GM12878 (cell line): ENCODE measurements around the gene GRK7. TPM values are rescaled to one million over a fixed set of nuclear protein-coding genes. Genes with fewer than 3 reads are reported as not detected.

Experiments used
- ATAC-seq: fragments of 200-7000 bp; cut with Tn5 transposase; 3 replicates; pipeline ENCODE4 v1.9.1; 2020; ENCODE audit warnings: mild to moderate bottlenecking, moderate library complexity
- BruUV-seq: library from RNA; stranded (reverse); fragments of 400-500 nt; replicated peaks from 2 replicates; lab custom pipeline; 2021; lab: Mats Ljungman, UMichigan
- CTCF ChIA-PET: fragments of 300-600 bp; sonication (Branson Sonifier 250); formaldehyde crosslinking; extraction: SDS; loops from one replicate; lab custom pipeline; 2021; ENCODE audit warnings: inconsistent platforms; lab: Yijun Ruan, JAX
- POLR2A ChIA-PET: fragments of 350-600 bp; formaldehyde crosslinking; extraction: SDS; loops from one replicate; lab custom pipeline; 2021; ENCODE audit warnings: inconsistent platforms; lab: Charles Lee
- RAD21 ChIA-PET: fragments of 300-600 bp; sonication (Branson Sonifier 250); formaldehyde crosslinking; loops from one replicate; lab custom pipeline; 2023; ENCODE audit warnings: antibody characterized with exemption; ENCODE audit not compliant: unreplicated experiment; lab: Charles Lee
- SMC1A ChIA-PET: fragments of 300-600 bp; sonication (Branson Sonifier 250); formaldehyde crosslinking; loops from one replicate; lab custom pipeline; 2023; ENCODE audit not compliant: unreplicated experiment, uncharacterized antibody; lab: Charles Lee
- DNase-seq: peaks from one replicate; pipeline ENCODE4 v3.0.0-alpha.2; 2011; ENCODE audit warnings: low read depth, low spot score
- FAIRE-seq: peaks from 3 replicates; lab custom pipeline; 2011; peaks lifted over from hg19 to GRCh38; lab: Jason Lieb, UNC
- H2AFZ ChIP-seq: 2 replicates; pipeline ENCODE4 v1.6.0; 2011; ENCODE audit warnings: low read depth, low read length, control low read depth; ENCODE audit not compliant: control insufficient read depth
- H3K27ac ChIP-seq: 2 replicates; pipeline ENCODE4 v1.5.1; 2011; ENCODE audit warnings: control low read depth; ENCODE audit not compliant: control insufficient read depth, insufficient read depth
- H3K27me3 ChIP-seq, 2 experiments: replicated peaks in 1 of 2; 2 replicates each; pipeline versions ENCODE4 v1.6.0 to v1.6.1; 2011; ENCODE audit warnings: low read length in 1 of 2; ENCODE audit not compliant: control insufficient read depth in 2 of 2, insufficient read depth in 2 of 2
- H3K36me3 ChIP-seq, 2 experiments: 2 replicates each; pipeline ENCODE4 v1.5.1; 2011; ENCODE audit warnings: low read length in 1 of 2; ENCODE audit not compliant: control insufficient read depth in 2 of 2, insufficient read depth in 2 of 2
- H3K4me1 ChIP-seq: 2 replicates; pipeline ENCODE4 v1.6.1; 2011; ENCODE audit warnings: mild to moderate bottlenecking, low read length, moderate library complexity, mixed read lengths; ENCODE audit not compliant: control insufficient read depth, insufficient read depth
- H3K4me2 ChIP-seq: 2 replicates; pipeline ENCODE4 v1.6.0; 2011; ENCODE audit warnings: control low read depth; ENCODE audit not compliant: control insufficient read depth, insufficient read depth
- H3K4me3 ChIP-seq: fragments of 200-600 bp; sonication (generic); 2 replicates; pipeline ENCODE4 v1.5.1; 2016
- H3K79me2 ChIP-seq: 2 replicates; pipeline ENCODE4 v1.6.0; 2011; ENCODE audit warnings: low read length; ENCODE audit not compliant: control insufficient read depth, insufficient read depth
- H3K9ac ChIP-seq: 2 replicates; pipeline ENCODE4 v1.8.0; 2011; ENCODE audit warnings: low read length, control low read depth, mixed read lengths; ENCODE audit not compliant: control insufficient read depth, insufficient read depth
- H3K9me3 ChIP-seq: replicated peaks from 3 replicates; pipeline ENCODE4 v1.5.1; 2011; ENCODE audit warnings: mild to moderate bottlenecking, low read length; ENCODE audit not compliant: control insufficient read depth, insufficient read depth
- H4K20me1 ChIP-seq: 2 replicates; pipeline ENCODE4 v1.6.0; 2011; ENCODE audit not compliant: control insufficient read depth, insufficient read depth
- CHD2 ChIP-seq: IDR thresholded peaks from 2 replicates; pipeline ENCODE4 v1.6.1; 2011; ENCODE audit warnings: low read depth, low read length, improper control_type of control experiment, borderline replicate concordance
- MEF2B ChIP-seq: fragments of 450-650 bp; IDR thresholded peaks from 2 replicates; pipeline ENCODE4 v1.6.1; 2018; ENCODE audit warnings: mild to moderate bottlenecking, moderate library complexity; ENCODE audit not compliant: partially characterized antibody, poor library complexity, severe bottlenecking
- SREBF2 ChIP-seq: IDR thresholded peaks from 2 replicates; pipeline ENCODE4 v1.6.1; 2012; ENCODE audit warnings: mild to moderate bottlenecking, low read length
- whole genome bisulfite sequencing: methylation state at CpG from one replicate; pipeline ENCODE4 v1.1.6; 2016; ENCODE audit warnings: low lambda C conversion rate; ENCODE audit not compliant: insufficient replicate concordance, insufficient coverage; ENCODE audit errors: missing lambda C conversion rate; 5-methylcytosine and 5-hydroxymethylcytosine counted together
- in situ Hi-C: fragments of 300-500 bp; cut with MboI; formaldehyde crosslinking; loops from 9 replicates; pipeline ENCODE4 v1.14.3; 2018; ENCODE audit warnings: mixed read lengths
- intact Hi-C: fragments of 100-400 bp; cut with micrococcal nuclease; formaldehyde crosslinking; loops from one replicate; pipeline ENCODE4 v1.14.2; 2022; ENCODE audit not compliant: unreplicated experiment
- polyA plus RNA-seq, 11 experiments: library from polyadenylated mRNA; depleted of rRNA in 4 of 11; unstranded in 6 of 11; stranded (reverse) in 5 of 11; fragments of >200 nt; fragmentation: Nextera tagmentation in 4 of 11; fragmentation: Illumina TruSeq in 1 of 11; extraction: Ambion mirVana in 4 of 11; extraction: Trizol in 1 of 11; gene quantifications; 1 replicate in 1 of 11; 2 replicates in 10 of 11; pipeline versions ENCODE4 v1.2.1 to v1.2.3, GENCODE V29; 2011 to 2016; ENCODE audit warnings: inconsistent platforms in 2 of 11, missing spikeins in 2 of 11, low read depth in 1 of 11
- total RNA-seq, 4 experiments: library from RNA; depleted of rRNA in 3 of 4; stranded (reverse); fragments of >200 nt in 3 of 4; fragmentation: Illumina TruSeq in 1 of 4; extraction: Trizol in 1 of 4; gene quantifications; 2 replicates each; pipeline versions ENCODE4 v1.2.1 to v1.2.3, GENCODE V29; 2013 to 2021
- TF ChIP-seq, protein P1 (sequence below): fragments of 450-650 bp; formaldehyde crosslinking; IDR thresholded peaks from 2 replicates; pipeline ENCODE4 v1.5.0; 2022; ENCODE audit warnings: mild to moderate bottlenecking, missing genetic modification characterization

The GRK7 gene
- total and polyA plus RNA-seq, 10 of the 15 experiments (the other 5 are each of a cell fraction or from before 2014, with no cell fraction given) = not detected

DNA sequence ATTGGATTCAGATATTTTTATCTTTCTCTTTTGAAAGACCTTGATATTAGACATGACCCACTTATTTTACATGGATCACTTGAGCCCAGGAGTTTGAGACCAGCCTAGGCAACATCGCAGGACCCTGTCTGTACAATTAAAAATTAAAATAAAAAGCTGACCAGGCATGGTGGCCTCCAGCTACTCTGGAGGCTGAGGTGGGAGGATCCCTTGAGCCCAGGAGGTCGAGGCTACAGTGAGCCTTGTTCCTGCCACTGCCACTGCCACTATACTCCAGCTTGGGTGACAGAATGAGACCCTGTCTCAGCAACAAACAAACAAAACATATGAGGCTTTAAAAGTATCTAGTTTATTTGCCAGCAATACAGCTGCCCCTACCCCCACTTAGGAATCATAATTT lies 23.5 kb upstream of the GRK7 start:
- H4K20me1 ChIP-seq = no peaks in the 10 kb centered on the region
- H3K9me3 ChIP-seq = no peaks in the 10 kb centered on the region
- SMC1A ChIA-PET = interaction anchor here (0.7 to 1.9 kb wide), 11 partner anchors 11 to 285 kb away, joined by 3 to 8 read pairs (median 3); no protein-coding TSS in a partner anchor
- peak overlapping the region; percentile 66 for H3K4me2 ChIP-seq
- FAIRE-seq = no peak
- TF ChIP-seq MEF2B (no peak), SREBF2 (no peak), CHD2 (no peak)
- TF ChIP-seq, protein P1, sequence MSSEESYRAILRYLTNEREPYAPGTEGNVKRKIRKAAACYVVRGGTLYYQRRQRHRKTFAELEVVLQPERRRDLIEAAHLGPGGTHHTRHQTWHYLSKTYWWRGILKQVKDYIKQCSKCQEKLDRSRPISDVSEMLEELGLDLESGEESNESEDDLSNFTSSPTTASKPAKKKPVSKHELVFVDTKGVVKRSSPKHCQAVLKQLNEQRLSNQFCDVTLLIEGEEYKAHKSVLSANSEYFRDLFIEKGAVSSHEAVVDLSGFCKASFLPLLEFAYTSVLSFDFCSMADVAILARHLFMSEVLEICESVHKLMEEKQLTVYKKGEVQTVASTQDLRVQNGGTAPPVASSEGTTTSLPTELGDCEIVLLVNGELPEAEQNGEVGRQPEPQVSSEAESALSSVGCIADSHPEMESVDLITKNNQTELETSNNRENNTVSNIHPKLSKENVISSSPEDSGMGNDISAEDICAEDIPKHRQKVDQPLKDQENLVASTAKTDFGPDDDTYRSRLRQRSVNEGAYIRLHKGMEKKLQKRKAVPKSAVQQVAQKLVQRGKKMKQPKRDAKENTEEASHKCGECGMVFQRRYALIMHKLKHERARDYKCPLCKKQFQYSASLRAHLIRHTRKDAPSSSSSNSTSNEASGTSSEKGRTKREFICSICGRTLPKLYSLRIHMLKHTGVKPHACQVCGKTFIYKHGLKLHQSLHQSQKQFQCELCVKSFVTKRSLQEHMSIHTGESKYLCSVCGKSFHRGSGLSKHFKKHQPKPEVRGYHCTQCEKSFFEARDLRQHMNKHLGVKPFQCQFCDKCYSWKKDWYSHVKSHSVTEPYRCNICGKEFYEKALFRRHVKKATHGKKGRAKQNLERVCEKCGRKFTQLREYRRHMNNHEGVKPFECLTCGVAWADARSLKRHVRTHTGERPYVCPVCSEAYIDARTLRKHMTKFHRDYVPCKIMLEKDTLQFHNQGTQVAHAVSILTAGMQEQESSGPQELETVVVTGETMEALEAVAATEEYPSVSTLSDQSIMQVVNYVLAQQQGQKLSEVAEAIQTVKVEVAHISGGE (CRISPR knock-in tag) = no peak
- peak overlapping the region; percentile 85; the same call in 1 of the 2 replicates for H3K9ac ChIP-seq
- peak overlapping the region; percentile 87; the same call in 1 of the 2 replicates for H3K27ac ChIP-seq
- no peak overlapping the region for H2AFZ ChIP-seq
- 0 out of 2 replicates have a peak, but pooled peaks cover 5% of the 10 kb centered on the region for H3K4me1 ChIP-seq
- no peak for DNase-seq
- POLR2A ChIA-PET = interaction anchor here (0.6 to 1.8 kb wide), 5 partner anchors 15 to 835 kb away, joined by 4 to 6 read pairs (median 6); no protein-coding TSS in a partner anchor
- in situ Hi-C loops (no loop called here), intact Hi-C loops (loop anchor here (5.0 kb wide), 1 partner anchor 543 kb away; no protein-coding TSS in a partner anchor)
- no peaks in the 10 kb centered on the region for H3K27me3 ChIP-seq
- no peak for ATAC-seq
- WGBS = 53% methylated on average over 2 of the region's 2 CpGs
- no TSS peak for BruUV-seq
- CTCF ChIA-PET = interaction anchor here (0.7 to 2.6 kb wide), 10 partner anchors 10 to 280 kb away, joined by 3 to 33 read pairs (median 3); no protein-coding TSS in a partner anchor
- H3K79me2 ChIP-seq = peaks cover 61% of the 10 kb centered on the region
- peaks cover 0 to 7% of the 10 kb centered on the region in 2 experiments; a peak in 2 of 4 replicates for H3K36me3 ChIP-seq
- peak overlapping the region; percentile 91 for H3K4me3 ChIP-seq
- RAD21 ChIA-PET = interaction anchor here (0.5 to 4.1 kb wide), 5 partner anchors 13 to 453 kb away, joined by 3 to 23 read pairs (median 4); partner anchors contain the start of gene ATP1B3
